ENCODE measurements around the gene ACY1. TPM values are rescaled to one million over a fixed set of nuclear protein-coding genes. Genes with fewer than 3 reads are reported as not detected.

ACY1 gene
- total and polyA plus RNA-seq, 10 of the 15 experiments (the other 5 are each of a cell fraction or from before 2014, with no cell fraction given): 18.5 to 42.2 (median 27.8) TPM

DNA sequence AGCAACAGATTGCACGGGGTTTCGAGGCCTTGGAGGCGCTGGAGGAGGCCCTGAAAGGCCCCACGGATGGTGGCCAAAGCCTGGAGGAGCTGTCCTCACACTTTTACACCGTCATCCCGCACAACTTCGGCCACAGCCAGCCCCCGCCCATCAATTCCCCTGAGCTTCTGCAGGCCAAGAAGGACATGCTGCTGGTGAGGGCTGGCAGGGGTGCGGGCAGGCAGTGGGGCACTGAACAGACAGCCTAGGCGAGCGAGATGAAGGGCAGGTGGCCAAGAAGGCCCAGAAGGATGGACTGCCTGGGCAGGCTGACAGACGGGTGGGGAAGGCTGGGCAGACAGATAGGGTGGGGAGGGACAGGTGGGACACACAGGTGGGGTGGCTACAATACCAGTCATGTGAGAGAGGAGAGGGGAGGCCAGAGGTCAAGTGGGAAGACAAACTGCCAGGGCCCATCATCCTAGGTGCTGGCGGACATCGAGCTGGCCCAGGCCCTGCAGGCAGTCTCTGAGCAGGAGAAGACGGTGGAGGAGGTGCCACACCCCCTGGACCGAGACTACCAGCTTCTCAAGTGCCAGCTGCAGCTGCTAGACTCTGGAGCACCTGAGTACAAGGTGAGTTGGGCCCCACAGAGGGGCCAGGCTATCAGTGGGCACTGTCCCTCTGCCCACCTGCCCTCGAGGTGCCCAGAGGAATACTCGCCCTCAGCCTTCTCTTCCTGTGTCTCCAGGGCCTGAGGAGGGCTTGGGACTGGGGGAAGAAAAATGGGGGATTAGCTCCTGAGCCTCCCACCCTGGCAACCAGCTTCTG, 38.1 kb upstream of the ACY1 start:
- H4K20me1 ChIP-seq (ENCODE audit: control insufficient read depth, insufficient read depth): no peaks in the 10 kb centered on the region
- 97% methylated on average over 17 of the region's 18 CpGs for WGBS (ENCODE audit: insufficient coverage, insufficient replicate concordance, low lambda C conversion rate, missing lambda C conversion rate)
- CTCF ChIA-PET: interaction anchor here (4.8 kb wide), 1 partner anchor 29 kb away, joined by 79 read pairs; the partner anchor contains the start of genes ABHD14A and ABHD14B
- H3K36me3 ChIP-seq (ENCODE audit: control insufficient read depth in 2 of 2, insufficient read depth in 2 of 2, low read length in 1 of 2): peaks cover 0 to 2% of the 10 kb centered on the region in 2 experiments; a peak in 1 of 4 replicates
- BruUV-seq (replicated peaks): no TSS peak
- intact Hi-C loops (cut with micrococcal nuclease; ENCODE audit: unreplicated experiment): no loop called here
- no peak overlapping the region for H3K4me3 ChIP-seq
- ATAC-seq (no peak), FAIRE-seq (no peak), DNase-seq (ENCODE audit: low read depth, low spot score) (no peak)
- no peak overlapping the region for H3K4me2 ChIP-seq (ENCODE audit: control insufficient read depth, insufficient read depth)
- no peak overlapping the region for H3K27ac ChIP-seq (ENCODE audit: control insufficient read depth, insufficient read depth)
- no peak overlapping the region for H3K9ac ChIP-seq (ENCODE audit: control insufficient read depth, insufficient read depth, low read length)
- no peaks in the 10 kb centered on the region for H3K9me3 ChIP-seq (replicated peaks; ENCODE audit: control insufficient read depth, insufficient read depth, low read length)
- H2AFZ ChIP-seq (ENCODE audit: control insufficient read depth, low read depth, low read length): no peak overlapping the region
- SMC1A ChIA-PET (ENCODE audit: uncharacterized antibody, unreplicated experiment): no interaction called here
- in situ Hi-C loops (cut with MboI): no loop called here
- no peaks in the 10 kb centered on the region for H3K27me3 ChIP-seq (replicated peaks in 1 of 2; ENCODE audit: control insufficient read depth in 2 of 2, insufficient read depth in 2 of 2, low read length in 1 of 2)
- H3K4me1 ChIP-seq (ENCODE audit: control insufficient read depth, insufficient read depth, low read length): peaks cover 11% of the 10 kb centered on the region
- H3K79me2 ChIP-seq (ENCODE audit: control insufficient read depth, insufficient read depth, low read length): peaks cover 20% of the 10 kb centered on the region
- RAD21 ChIA-PET (ENCODE audit: unreplicated experiment): no interaction called here
- POLR2A ChIA-PET: interaction anchor here (0.7 kb wide), 1 partner anchor 512 kb away, joined by 4 read pairs; no protein-coding TSS in a partner anchor
- TF ChIP-seq, protein P1, sequence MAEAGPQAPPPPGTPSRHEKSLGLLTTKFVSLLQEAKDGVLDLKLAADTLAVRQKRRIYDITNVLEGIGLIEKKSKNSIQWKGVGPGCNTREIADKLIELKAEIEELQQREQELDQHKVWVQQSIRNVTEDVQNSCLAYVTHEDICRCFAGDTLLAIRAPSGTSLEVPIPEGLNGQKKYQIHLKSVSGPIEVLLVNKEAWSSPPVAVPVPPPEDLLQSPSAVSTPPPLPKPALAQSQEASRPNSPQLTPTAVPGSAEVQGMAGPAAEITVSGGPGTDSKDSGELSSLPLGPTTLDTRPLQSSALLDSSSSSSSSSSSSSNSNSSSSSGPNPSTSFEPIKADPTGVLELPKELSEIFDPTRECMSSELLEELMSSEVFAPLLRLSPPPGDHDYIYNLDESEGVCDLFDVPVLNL (IDR thresholded peaks at IDR 0.05; ENCODE audit: low read depth, low read length): no peak
- TF ChIP-seq BRCA1 (IDR thresholded peaks at IDR 0.05; ENCODE audit: low read depth, low read length) (no peak), SIN3A (IDR thresholded peaks at IDR 0.05; ENCODE audit: low read depth, low read length) (no peak), RELA (IDR thresholded peaks at IDR 0.05; ENCODE audit: borderline replicate concordance, partially characterized antibody) (no peak), GATAD2B (conservative IDR thresholded peaks at IDR 0.05; ENCODE audit: low read depth) (no peak), SMAD1 (IDR thresholded peaks at IDR 0.05; ENCODE audit: low read depth, partially characterized antibody) (no peak), TCF12 (IDR thresholded peaks at IDR 0.05; ENCODE audit: low read depth, low read length) (no peak), RAD51 (IDR thresholded peaks at IDR 0.05) (no peak)
- TF ChIP-seq, protein P2, sequence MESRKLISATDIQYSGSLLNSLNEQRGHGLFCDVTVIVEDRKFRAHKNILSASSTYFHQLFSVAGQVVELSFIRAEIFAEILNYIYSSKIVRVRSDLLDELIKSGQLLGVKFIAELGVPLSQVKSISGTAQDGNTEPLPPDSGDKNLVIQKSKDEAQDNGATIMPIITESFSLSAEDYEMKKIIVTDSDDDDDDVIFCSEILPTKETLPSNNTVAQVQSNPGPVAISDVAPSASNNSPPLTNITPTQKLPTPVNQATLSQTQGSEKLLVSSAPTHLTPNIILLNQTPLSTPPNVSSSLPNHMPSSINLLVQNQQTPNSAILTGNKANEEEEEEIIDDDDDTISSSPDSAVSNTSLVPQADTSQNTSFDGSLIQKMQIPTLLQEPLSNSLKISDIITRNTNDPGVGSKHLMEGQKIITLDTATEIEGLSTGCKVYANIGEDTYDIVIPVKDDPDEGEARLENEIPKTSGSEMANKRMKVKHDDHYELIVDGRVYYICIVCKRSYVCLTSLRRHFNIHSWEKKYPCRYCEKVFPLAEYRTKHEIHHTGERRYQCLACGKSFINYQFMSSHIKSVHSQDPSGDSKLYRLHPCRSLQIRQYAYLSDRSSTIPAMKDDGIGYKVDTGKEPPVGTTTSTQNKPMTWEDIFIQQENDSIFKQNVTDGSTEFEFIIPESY (IDR thresholded peaks at IDR 0.05): no peak
- TF ChIP-seq, protein P3, sequence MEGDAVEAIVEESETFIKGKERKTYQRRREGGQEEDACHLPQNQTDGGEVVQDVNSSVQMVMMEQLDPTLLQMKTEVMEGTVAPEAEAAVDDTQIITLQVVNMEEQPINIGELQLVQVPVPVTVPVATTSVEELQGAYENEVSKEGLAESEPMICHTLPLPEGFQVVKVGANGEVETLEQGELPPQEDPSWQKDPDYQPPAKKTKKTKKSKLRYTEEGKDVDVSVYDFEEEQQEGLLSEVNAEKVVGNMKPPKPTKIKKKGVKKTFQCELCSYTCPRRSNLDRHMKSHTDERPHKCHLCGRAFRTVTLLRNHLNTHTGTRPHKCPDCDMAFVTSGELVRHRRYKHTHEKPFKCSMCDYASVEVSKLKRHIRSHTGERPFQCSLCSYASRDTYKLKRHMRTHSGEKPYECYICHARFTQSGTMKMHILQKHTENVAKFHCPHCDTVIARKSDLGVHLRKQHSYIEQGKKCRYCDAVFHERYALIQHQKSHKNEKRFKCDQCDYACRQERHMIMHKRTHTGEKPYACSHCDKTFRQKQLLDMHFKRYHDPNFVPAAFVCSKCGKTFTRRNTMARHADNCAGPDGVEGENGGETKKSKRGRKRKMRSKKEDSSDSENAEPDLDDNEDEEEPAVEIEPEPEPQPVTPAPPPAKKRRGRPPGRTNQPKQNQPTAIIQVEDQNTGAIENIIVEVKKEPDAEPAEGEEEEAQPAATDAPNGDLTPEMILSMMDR (IDR thresholded peaks at IDR 0.05 in 2 of 3, conservative IDR thresholded peaks at IDR 0.05 in 1 of 3; ENCODE audit: control insufficient read depth in 2 of 3, extremely low read depth in 1 of 3, insufficient read depth in 1 of 3, low read depth in 3 of 3, low read length in 3 of 3): no peak
- TF ChIP-seq, protein P4, sequence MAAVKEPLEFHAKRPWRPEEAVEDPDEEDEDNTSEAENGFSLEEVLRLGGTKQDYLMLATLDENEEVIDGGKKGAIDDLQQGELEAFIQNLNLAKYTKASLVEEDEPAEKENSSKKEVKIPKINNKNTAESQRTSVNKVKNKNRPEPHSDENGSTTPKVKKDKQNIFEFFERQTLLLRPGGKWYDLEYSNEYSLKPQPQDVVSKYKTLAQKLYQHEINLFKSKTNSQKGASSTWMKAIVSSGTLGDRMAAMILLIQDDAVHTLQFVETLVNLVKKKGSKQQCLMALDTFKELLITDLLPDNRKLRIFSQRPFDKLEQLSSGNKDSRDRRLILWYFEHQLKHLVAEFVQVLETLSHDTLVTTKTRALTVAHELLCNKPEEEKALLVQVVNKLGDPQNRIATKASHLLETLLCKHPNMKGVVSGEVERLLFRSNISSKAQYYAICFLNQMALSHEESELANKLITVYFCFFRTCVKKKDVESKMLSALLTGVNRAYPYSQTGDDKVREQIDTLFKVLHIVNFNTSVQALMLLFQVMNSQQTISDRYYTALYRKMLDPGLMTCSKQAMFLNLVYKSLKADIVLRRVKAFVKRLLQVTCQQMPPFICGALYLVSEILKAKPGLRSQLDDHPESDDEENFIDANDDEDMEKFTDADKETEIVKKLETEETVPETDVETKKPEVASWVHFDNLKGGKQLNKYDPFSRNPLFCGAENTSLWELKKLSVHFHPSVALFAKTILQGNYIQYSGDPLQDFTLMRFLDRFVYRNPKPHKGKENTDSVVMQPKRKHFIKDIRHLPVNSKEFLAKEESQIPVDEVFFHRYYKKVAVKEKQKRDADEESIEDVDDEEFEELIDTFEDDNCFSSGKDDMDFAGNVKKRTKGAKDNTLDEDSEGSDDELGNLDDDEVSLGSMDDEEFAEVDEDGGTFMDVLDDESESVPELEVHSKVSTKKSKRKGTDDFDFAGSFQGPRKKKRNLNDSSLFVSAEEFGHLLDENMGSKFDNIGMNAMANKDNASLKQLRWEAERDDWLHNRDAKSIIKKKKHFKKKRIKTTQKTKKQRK (IDR thresholded peaks at IDR 0.05; ENCODE audit: low read depth, low read length): no peak
- TF ChIP-seq, protein P5, sequence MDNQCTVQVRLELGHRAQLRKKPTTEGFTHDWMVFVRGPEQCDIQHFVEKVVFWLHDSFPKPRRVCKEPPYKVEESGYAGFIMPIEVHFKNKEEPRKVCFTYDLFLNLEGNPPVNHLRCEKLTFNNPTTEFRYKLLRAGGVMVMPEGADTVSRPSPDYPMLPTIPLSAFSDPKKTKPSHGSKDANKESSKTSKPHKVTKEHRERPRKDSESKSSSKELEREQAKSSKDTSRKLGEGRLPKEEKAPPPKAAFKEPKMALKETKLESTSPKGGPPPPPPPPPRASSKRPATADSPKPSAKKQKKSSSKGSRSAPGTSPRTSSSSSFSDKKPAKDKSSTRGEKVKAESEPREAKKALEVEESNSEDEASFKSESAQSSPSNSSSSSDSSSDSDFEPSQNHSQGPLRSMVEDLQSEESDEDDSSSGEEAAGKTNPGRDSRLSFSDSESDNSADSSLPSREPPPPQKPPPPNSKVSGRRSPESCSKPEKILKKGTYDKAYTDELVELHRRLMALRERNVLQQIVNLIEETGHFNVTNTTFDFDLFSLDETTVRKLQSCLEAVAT (IDR thresholded peaks at IDR 0.05): no peak

Measured in GM12878 (cell line).